Activated CD4-positive, CD25-positive, alpha-beta regulatory T cell treated with anti-CD3 and anti-CD28 coated beads, Interleukin-2, amount 50 U/mL, for 24 hours (primary cell): ENCODE measurements around the gene MYDGF.

ENCODE experiments used
- ATAC-seq, 2 donors: fragments of 150-1000 bp; cut with Tn5 transposase; one replicate each; pipeline ENCODE4 v1.10.0; 2021; ENCODE audit warnings: mild to moderate bottlenecking in 1 of 2, moderate library complexity in 1 of 2

MYDGF gene

GRCh38 chr19:4673726-4674125, 3.6 kb upstream of the MYDGF start:
- no peak for ATAC-seq

GRCh38 chr19:4673216-4673615, 3.1 kb upstream of the MYDGF start:
- ATAC-seq = no peak

- ATAC-seq = no peak
Observed at GRCh38 chr19:4671185-4671851, 1.2 kb upstream of the MYDGF start.

- no peak for ATAC-seq
Observed at GRCh38 chr19:4664642-4665041, 5.5 kb downstream of the MYDGF start.

- ATAC-seq = no peak
Observed at GRCh38 chr19:4662812-4663211, 7.3 kb downstream of the MYDGF start.

- no peak for ATAC-seq
Observed at GRCh38 chr19:4662020-4662695, 8.0 kb downstream of the MYDGF start.

- no peak for ATAC-seq
Observed at GRCh38 chr19:4660993-4661392, 9.1 kb downstream of the MYDGF start.

GRCh38 chr19:4660181-4660791, 9.9 kb downstream of the MYDGF start:
- no peak for ATAC-seq

GRCh38 chr19:4657835-4658234, 12.3 kb downstream of the MYDGF start:
- ATAC-seq = no peak

GRCh38 chr19:4657262-4657661, 12.9 kb downstream of the MYDGF start:
- no peak for ATAC-seq

- no peak for ATAC-seq
Observed at GRCh38 chr19:4656102-4656501, 14.0 kb downstream of the MYDGF start.

- ATAC-seq = no peak
Observed at GRCh38 chr19:4654437-4655361, 15.4 kb downstream of the MYDGF start.

GRCh38 chr19:4653793-4654436, 16.2 kb downstream of the MYDGF start:
- ATAC-seq = no peak

GRCh38 chr19:4652075-4652474, 18.1 kb downstream of the MYDGF start:
- ATAC-seq = no peak

GRCh38 chr19:4650159-4650558, 20.0 kb downstream of the MYDGF start:
- ATAC-seq = no peak

- no peak for ATAC-seq
Observed at GRCh38 chr19:4649392-4650047, 20.6 kb downstream of the MYDGF start.

- ATAC-seq = no peak
Observed at GRCh38 chr19:4647676-4648644, 22.2 kb downstream of the MYDGF start.

GRCh38 chr19:4645718-4646117, 24.4 kb downstream of the MYDGF start:
- no peak for ATAC-seq

- no peak for ATAC-seq
Observed at GRCh38 chr19:4642625-4643024, 27.5 kb downstream of the MYDGF start.

- no peak for ATAC-seq
Observed at GRCh38 chr19:4641132-4641531, 29.0 kb downstream of the MYDGF start.
